K562 (cell line): ENCODE measurements around the gene ANAPC4. TPM values are rescaled to one million over a fixed set of nuclear protein-coding genes. Genes with fewer than 3 reads are reported as not detected.

Source experiments
- CEBPB ChIP-seq: fragments of 450-650 bp; IDR thresholded peaks from 2 replicates; pipeline ENCODE4 v1.6.1; 2016; ENCODE audit warnings: missing genetic modification characterization, missing compliant biosample characterization
- FOXK2 ChIP-seq, 2 experiments: fragments of 450-650 bp; IDR thresholded peaks in 1 of 2; conservative IDR thresholded peaks in 1 of 2; 2 replicates each; pipeline ENCODE4 v1.6.1; 2016; ENCODE audit warnings: low read depth in 2 of 2, mild to moderate bottlenecking in 1 of 2
- HMG20A ChIP-seq: fragments of 450-650 bp; formaldehyde crosslinking; conservative IDR thresholded peaks from 2 replicates; pipeline ENCODE4 v1.4.0; 2020; ENCODE audit warnings: mild to moderate bottlenecking, mixed read lengths
- KDM2B ChIP-seq: fragments of 250-450 bp; sonication (Bioruptor Pico); IDR thresholded peaks from 2 replicates; pipeline ENCODE4 v1.8.0; 2021; ENCODE audit warnings: mild to moderate bottlenecking, moderate library complexity
- MECOM ChIP-seq: fragments of 250-450 bp; sonication (Bioruptor Pico); IDR thresholded peaks from 2 replicates; pipeline ENCODE4 v1.8.0; 2022; ENCODE audit warnings: inconsistent platforms
- NFIC ChIP-seq: fragments of 450-650 bp; IDR thresholded peaks from 2 replicates; pipeline ENCODE4 v1.6.1; 2017; ENCODE audit warnings: mild to moderate bottlenecking, inconsistent platforms
- RHOXF2B ChIP-seq: fragments of 250-450 bp; sonication (Bioruptor Pico); conservative IDR thresholded peaks from 2 replicates; pipeline ENCODE4 v1.5.1; 2021
- SMARCA5 ChIP-seq: fragments of 450-650 bp; IDR thresholded peaks from 2 replicates; pipeline ENCODE4 v1.6.1; 2016
- SP1 ChIP-seq: sonication (generic); formaldehyde crosslinking; IDR thresholded peaks from 2 replicates; pipeline ENCODE4 v1.8.1; 2022; ENCODE audit warnings: mild to moderate bottlenecking, missing genetic modification reagents
- TAL1 ChIP-seq: fragments of 450-650 bp; IDR thresholded peaks from 2 replicates; pipeline ENCODE4 v1.6.1; 2016; ENCODE audit warnings: mild to moderate bottlenecking
- TGIF2 ChIP-seq: sonication (generic); formaldehyde crosslinking; IDR thresholded peaks from 2 replicates; pipeline ENCODE4 v1.8.1; 2022; ENCODE audit warnings: mild to moderate bottlenecking, missing genetic modification reagents, moderate library complexity
- TRIM24 ChIP-seq, 2 experiments: fragments of 450-650 bp; IDR thresholded peaks; 2 replicates each; pipeline ENCODE4 v1.6.1; 2016
- TSHZ1 ChIP-seq: fragments of 250-450 bp; sonication (Bioruptor Pico); IDR thresholded peaks from 2 replicates; pipeline ENCODE4 v1.4.0; 2020; ENCODE audit warnings: mild to moderate bottlenecking, moderate library complexity
- ZFP30 ChIP-seq: fragments of 250-450 bp; sonication (Bioruptor Pico); IDR thresholded peaks from 2 replicates; pipeline ENCODE4 v1.8.0; 2022; ENCODE audit warnings: moderate library complexity, mild to moderate bottlenecking, inconsistent platforms, borderline replicate concordance
- polyA plus RNA-seq, 8 experiments: library from polyadenylated mRNA; depleted of rRNA in 4 of 8; stranded (reverse) in 5 of 8; unstranded in 3 of 8; fragments of >200 nt; fragmentation: Nextera tagmentation in 2 of 8; fragmentation: Illumina TruSeq in 1 of 8; extraction: Ambion mirVana in 2 of 8; extraction: Trizol in 1 of 8; gene quantifications; 2 replicates each; pipeline versions ENCODE4 v1.2.1 to v1.2.3, GENCODE V29; 2011 to 2014; ENCODE audit warnings: inconsistent platforms in 1 of 8, missing spikeins in 1 of 8
- total RNA-seq, 7 experiments: library from RNA; depleted of rRNA in 6 of 7; stranded (reverse); fragments of >200 nt in 6 of 7; fragmentation: Illumina TruSeq in 2 of 7; extraction: Trizol in 2 of 7; gene quantifications; 2 replicates each; pipeline versions ENCODE4 v1.2.1 to v1.2.3, GENCODE V29; 2011 to 2021; ENCODE audit warnings: low replicate concordance in 1 of 7
- TF ChIP-seq, protein P1 (sequence below): fragments of 450-650 bp; IDR thresholded peaks from 2 replicates; pipeline ENCODE4 v1.6.1; 2017; ENCODE audit warnings: antibody characterized with exemption, mild to moderate bottlenecking
- TF ChIP-seq, protein P2 (sequence below): fragments of 450-650 bp; formaldehyde crosslinking; IDR thresholded peaks from 2 replicates; pipeline ENCODE4 v1.4.0; 2022; ENCODE audit warnings: mild to moderate bottlenecking, moderate library complexity
- TF ChIP-seq, protein P3 (sequence below), 2 experiments: IDR thresholded peaks; 2 replicates each; pipeline ENCODE4 v1.6.1; 2011; ENCODE audit warnings: borderline replicate concordance in 1 of 2, control low read depth in 1 of 2, low read depth in 1 of 2, low read length in 1 of 2, mild to moderate bottlenecking in 1 of 2, mixed read lengths in 1 of 2, moderate library complexity in 1 of 2; ENCODE audit not compliant: insufficient read depth in 1 of 2, insufficient read length in 1 of 2, poor library complexity in 1 of 2, severe bottlenecking in 1 of 2; ENCODE audit errors: extremely low read depth in 1 of 2

Gene ANAPC4
- total and polyA plus RNA-seq, 9 of the 15 experiments (the other 6 are each of a cell fraction or from before 2014, with no cell fraction given) = 23.9 to 47.0 (median 31.9) TPM

DNA sequence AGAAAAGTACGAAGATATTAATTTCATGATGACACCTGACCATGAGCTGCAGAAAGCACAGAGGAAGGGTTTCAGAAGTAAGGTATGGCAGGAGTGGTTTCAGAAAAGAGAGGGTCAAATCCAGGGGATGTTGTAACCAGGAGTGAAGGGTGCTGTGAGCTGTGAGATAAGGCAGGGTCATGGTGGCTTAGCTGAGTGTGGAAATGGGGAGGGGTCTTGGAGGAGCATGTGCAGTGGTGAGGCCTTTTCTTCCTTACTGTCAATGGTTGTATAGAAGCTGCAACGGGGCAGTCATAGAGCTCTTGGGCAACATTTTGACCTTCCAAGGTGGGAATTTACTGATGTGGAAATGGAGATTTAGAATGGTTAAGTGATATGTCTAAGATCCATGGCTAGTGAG lies 2.5 kb downstream of the ANAPC4 start (continued):
- TF ChIP-seq TRIM24 (IDR thresholded peaks at IDR 0.05) (peak; percentile 44 to 58; a peak in 3 of 4 replicates), RHOXF2B (no peak), HMG20A (CRISPR knock-in tag) (no peak), KDM2B (CRISPR knock-in tag) (no peak), SP1 (CRISPR knock-in tag) (no peak), TGIF2 (CRISPR knock-in tag) (no peak), ZFP30 (CRISPR knock-in tag) (no peak), TAL1 (peak; percentile 56; the same call in 1 of the 2 replicates), FOXK2 (conservative IDR thresholded peaks at IDR 0.05 in 1 of 2, IDR thresholded peaks at IDR 0.05 in 1 of 2; ENCODE audit: low read depth in 2 of 2) (no peak), SMARCA5 (no peak), TSHZ1 (no peak), MECOM (no peak), NFIC (no peak), CEBPB (peak; percentile 80)
- TF ChIP-seq, protein P1, sequence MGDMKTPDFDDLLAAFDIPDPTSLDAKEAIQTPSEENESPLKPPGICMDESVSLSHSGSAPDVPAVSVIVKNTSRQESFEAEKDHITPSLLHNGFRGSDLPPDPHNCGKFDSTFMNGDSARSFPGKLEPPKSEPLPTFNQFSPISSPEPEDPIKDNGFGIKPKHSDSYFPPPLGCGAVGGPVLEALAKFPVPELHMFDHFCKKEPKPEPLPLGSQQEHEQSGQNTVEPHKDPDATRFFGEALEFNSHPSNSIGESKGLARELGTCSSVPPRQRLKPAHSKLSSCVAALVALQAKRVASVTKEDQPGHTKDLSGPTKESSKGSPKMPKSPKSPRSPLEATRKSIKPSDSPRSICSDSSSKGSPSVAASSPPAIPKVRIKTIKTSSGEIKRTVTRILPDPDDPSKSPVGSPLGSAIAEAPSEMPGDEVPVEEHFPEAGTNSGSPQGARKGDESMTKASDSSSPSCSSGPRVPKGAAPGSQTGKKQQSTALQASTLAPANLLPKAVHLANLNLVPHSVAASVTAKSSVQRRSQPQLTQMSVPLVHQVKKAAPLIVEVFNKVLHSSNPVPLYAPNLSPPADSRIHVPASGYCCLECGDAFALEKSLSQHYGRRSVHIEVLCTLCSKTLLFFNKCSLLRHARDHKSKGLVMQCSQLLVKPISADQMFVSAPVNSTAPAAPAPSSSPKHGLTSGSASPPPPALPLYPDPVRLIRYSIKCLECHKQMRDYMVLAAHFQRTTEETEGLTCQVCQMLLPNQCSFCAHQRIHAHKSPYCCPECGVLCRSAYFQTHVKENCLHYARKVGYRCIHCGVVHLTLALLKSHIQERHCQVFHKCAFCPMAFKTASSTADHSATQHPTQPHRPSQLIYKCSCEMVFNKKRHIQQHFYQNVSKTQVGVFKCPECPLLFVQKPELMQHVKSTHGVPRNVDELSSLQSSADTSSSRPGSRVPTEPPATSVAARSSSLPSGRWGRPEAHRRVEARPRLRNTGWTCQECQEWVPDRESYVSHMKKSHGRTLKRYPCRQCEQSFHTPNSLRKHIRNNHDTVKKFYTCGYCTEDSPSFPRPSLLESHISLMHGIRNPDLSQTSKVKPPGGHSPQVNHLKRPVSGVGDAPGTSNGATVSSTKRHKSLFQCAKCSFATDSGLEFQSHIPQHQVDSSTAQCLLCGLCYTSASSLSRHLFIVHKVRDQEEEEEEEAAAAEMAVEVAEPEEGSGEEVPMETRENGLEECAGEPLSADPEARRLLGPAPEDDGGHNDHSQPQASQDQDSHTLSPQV = peak; percentile 70
- TF ChIP-seq, protein P2, sequence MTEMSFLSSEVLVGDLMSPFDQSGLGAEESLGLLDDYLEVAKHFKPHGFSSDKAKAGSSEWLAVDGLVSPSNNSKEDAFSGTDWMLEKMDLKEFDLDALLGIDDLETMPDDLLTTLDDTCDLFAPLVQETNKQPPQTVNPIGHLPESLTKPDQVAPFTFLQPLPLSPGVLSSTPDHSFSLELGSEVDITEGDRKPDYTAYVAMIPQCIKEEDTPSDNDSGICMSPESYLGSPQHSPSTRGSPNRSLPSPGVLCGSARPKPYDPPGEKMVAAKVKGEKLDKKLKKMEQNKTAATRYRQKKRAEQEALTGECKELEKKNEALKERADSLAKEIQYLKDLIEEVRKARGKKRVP (CRISPR knock-in tag) = no peak
- TF ChIP-seq, protein P3, sequence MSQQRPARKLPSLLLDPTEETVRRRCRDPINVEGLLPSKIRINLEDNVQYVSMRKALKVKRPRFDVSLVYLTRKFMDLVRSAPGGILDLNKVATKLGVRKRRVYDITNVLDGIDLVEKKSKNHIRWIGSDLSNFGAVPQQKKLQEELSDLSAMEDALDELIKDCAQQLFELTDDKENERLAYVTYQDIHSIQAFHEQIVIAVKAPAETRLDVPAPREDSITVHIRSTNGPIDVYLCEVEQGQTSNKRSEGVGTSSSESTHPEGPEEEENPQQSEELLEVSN (IDR thresholded peaks at IDR 0.05; ENCODE audit: borderline replicate concordance in 1 of 2, extremely low read depth in 1 of 2, insufficient read depth in 1 of 2, insufficient read length in 1 of 2, low read depth in 1 of 2, low read length in 1 of 2, poor library complexity in 1 of 2, severe bottlenecking in 1 of 2) = peak in 1 of 2 experiments; percentile 24
